Lung (tissue), 12 donors: ENCODE results near the gene UNC45B. TPM values are rescaled to one million over a fixed set of nuclear protein-coding genes. Genes with fewer than 3 reads are reported as not detected.

Source experiments
- ATAC-seq: fragments of 200-7000 bp; cut with Tn5 transposase; one replicate; pipeline ENCODE4 v1.9.1; 2020; ENCODE audit warnings: moderate number of reproducible peaks; ENCODE audit not compliant: insufficient read depth, low FRiP score
- DNase-seq, 3 donors: peaks; one replicate each; pipeline ENCODE4 v3.0.0-alpha.2; 2013 to 2017
- H3K27ac ChIP-seq, 2 donors: one replicate each; pipeline ENCODE4 v1.5.1; 2013; ENCODE audit warnings: mild to moderate bottlenecking in 2 of 2, moderate library complexity in 2 of 2, control low read depth in 1 of 2, inconsistent platforms in 1 of 2, low read depth in 1 of 2, low read length in 1 of 2
- H3K27me3 ChIP-seq, 3 donors: one replicate each; pipeline ENCODE4 v1.5.1; 2013; ENCODE audit warnings: low read length in 2 of 3; ENCODE audit not compliant: control insufficient read depth in 3 of 3, insufficient read depth in 3 of 3
- H3K36me3 ChIP-seq, 4 donors: one replicate each; pipeline ENCODE4 v1.5.1; 2013; ENCODE audit warnings: low read length in 4 of 4, mild to moderate bottlenecking in 1 of 4, moderate library complexity in 1 of 4; ENCODE audit not compliant: control insufficient read depth in 4 of 4, insufficient read depth in 4 of 4
- H3K4me1 ChIP-seq, 5 donors: one replicate each; pipeline ENCODE4 v1.5.1; 2013; ENCODE audit warnings: low read length in 5 of 5, mild to moderate bottlenecking in 2 of 5, moderate library complexity in 1 of 5; ENCODE audit not compliant: control insufficient read depth in 5 of 5, insufficient read depth in 5 of 5
- H3K4me3 ChIP-seq: one replicate; pipeline ENCODE4 v1.5.1; 2013; ENCODE audit warnings: mild to moderate bottlenecking, control low read depth, moderate library complexity
- H3K9ac ChIP-seq, 2 donors: one replicate each; pipeline ENCODE4 v1.5.1; 2013; ENCODE audit warnings: low read length in 2 of 2, control low read depth in 1 of 2; ENCODE audit not compliant: insufficient read depth in 1 of 2
- H3K9me3 ChIP-seq, 4 donors: one replicate each; pipeline ENCODE4 v1.5.1; 2013; ENCODE audit warnings: low read length in 3 of 4, mild to moderate bottlenecking in 1 of 4, moderate library complexity in 1 of 4; ENCODE audit not compliant: control insufficient read depth in 4 of 4, insufficient read depth in 3 of 4
- CTCF ChIP-seq: IDR thresholded peaks from 2 replicates; pipeline ENCODE4 v1.5.1; 2012; ENCODE audit warnings: mild to moderate bottlenecking; ENCODE audit errors: control extremely low read depth, extremely low read depth
- WGBS, 2 donors: extraction: QIAGEN DNeasy Blood & Tissue Kit; methylation state at CpG; one replicate each; pipeline ENCODE4 v1.1.7; 2013; 5-methylcytosine and 5-hydroxymethylcytosine counted together
- polyA plus RNA-seq, 2 donors: library from polyadenylated mRNA; stranded (reverse); fragments of 200-250 nt; gene quantifications; one replicate each; pipeline ENCODE4 v1.2.1, GENCODE V29; 2013
- total RNA-seq, 2 donors: library from RNA; depleted of rRNA in 1 of 2; stranded (reverse); fragments of >200 nt in 1 of 2; gene quantifications; one replicate each; pipeline ENCODE4 v1.2.1, GENCODE V29; 2014 to 2021
- donor health status: control.
- donor health status: control.
- donor health status: Bipolar disorder and iron deficiency.
- donor health status: healthy.
- donor health status: DM: yes; HTN: yes; CAD: no.

The UNC45B gene
- total and polyA plus RNA-seq, 4 donors: 0.06 to 1.6 (median 0.29) TPM

DNA sequence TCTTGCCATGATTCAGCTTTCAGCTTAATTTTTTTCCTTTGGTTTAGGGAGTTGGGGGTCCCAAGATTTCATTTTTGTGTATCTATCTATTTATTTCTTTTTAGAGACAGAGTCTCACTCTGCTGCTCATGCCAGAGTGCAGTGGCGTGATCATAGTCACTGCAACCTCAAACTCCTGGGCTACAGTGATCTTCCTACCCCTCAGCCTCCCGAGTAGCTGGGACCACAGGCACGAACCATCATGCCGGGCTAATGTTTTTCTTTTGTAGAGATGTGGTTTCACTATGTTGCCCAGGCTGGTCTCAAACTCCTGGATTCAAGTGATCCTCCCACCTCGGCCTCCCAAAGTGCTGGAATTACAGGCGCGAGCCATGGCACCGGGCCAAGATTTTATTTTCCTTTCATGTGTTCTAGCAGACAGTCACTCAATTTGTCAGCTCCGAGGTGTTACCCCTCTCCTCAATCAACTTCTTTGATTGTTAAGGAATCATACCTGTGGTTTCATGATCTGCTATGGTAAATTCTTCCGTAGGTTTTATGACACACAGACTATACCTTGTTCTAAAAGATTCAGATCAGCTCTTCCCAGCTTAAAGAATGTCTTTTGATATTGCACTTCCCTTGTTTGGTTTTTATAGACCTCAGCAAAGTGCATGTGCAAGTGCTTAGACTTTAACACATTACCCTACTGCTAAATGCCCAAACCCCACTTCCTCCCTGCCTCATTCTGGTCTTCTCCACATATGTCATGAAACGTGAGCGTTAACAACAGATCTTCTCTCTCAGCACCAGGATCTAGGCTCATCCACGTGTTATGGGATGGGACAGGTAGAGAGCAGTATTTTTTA is 13.0 kb downstream of the UNC45B start:
- WGBS, 2 donors: 72 to 76% methylated on average over 13 of the region's 13 CpGs
- H3K27ac ChIP-seq: no peak overlapping the region
- ATAC-seq: no peak
- H3K36me3 ChIP-seq: no peaks in the 10 kb centered on the region
- no peaks in the 10 kb centered on the region for H3K9me3 ChIP-seq
- peaks cover 0 to 9% (median 0%) of the 10 kb centered on the region in 3 donors for H3K27me3 ChIP-seq
- no peak for TF ChIP-seq CTCF
- no peak for DNase-seq
- H3K9ac ChIP-seq: no peak overlapping the region
- H3K4me1 ChIP-seq: peaks cover 0 to 8% (median 0%) of the 10 kb centered on the region in 5 donors
- H3K4me3 ChIP-seq: no peak overlapping the region

DNA sequence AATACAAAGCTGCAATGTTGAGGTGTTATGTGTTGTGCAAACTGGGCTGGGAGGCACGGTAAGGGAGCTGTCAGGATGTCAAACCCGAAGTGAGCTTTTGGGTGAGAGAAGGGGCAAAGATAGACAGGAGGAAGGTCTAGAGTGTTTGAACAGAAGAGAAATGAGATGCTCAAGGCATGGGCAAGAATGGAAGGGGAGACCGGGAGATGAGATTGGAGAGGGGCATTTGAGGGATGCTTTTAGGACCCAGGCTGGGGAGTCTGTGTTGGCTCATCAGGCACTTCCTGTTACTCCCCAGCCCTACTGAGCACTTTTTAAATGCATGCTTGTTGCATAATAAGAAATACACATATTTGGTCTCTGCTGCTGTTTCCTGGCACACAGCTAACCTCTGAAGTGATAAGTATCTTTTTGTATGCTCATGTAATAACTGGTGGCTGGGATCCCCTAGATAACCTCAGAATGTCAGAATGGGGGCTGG is 13.7 kb downstream of the UNC45B start:
- no peaks in the 10 kb centered on the region for H3K9me3 ChIP-seq
- no peak overlapping the region for H3K4me3 ChIP-seq
- no peak for TF ChIP-seq CTCF
- WGBS, 2 donors: 42 to 53% methylated on average over 3 of the region's 3 CpGs
- no peaks in the 10 kb centered on the region for H3K36me3 ChIP-seq
- H3K27me3 ChIP-seq: peaks cover 0 to 9% (median 0%) of the 10 kb centered on the region in 3 donors
- no peak overlapping the region for H3K27ac ChIP-seq
- no peak overlapping the region for H3K9ac ChIP-seq
- ATAC-seq (no peak), DNase-seq (peak; percentile 20 to 80 (median 55))
- H3K4me1 ChIP-seq: peaks cover 0 to 8% (median 0%) of the 10 kb centered on the region in 5 donors

- no peak for ATAC-seq
- DNase-seq: no peak
- H3K36me3 ChIP-seq: no peaks in the 10 kb centered on the region
- H3K4me1 ChIP-seq: peaks cover 0 to 8% (median 0%) of the 10 kb centered on the region in 5 donors
- 92 to 93% methylated on average over 4 of the region's 4 CpGs for WGBS, 2 donors
- H3K9ac ChIP-seq: no peak overlapping the region
- TF ChIP-seq CTCF: no peak
- no peak overlapping the region for H3K27ac ChIP-seq
- H3K9me3 ChIP-seq: no peaks in the 10 kb centered on the region
- H3K4me3 ChIP-seq: no peak overlapping the region
- peaks cover 0 to 9% (median 0%) of the 10 kb centered on the region in 3 donors for H3K27me3 ChIP-seq
These were observed 15.1 kb downstream of the UNC45B start for GRCh38 chr17:35162755-35163154.
